Subcutaneous abdominal adipose tissue (tissue), 5 donors: ENCODE data around the gene CORO7.
A peak's percentile ranks its signal among the peaks of the same experiment; 100 is the strongest.

ENCODE experiments used
- H3K27ac ChIP-seq: one replicate; pipeline ENCODE4 v1.7.0; 2013; ENCODE audit warnings: low read depth, mild to moderate bottlenecking, inconsistent platforms, low read length, moderate library complexity
- H3K27me3 ChIP-seq, 5 donors: one replicate each; pipeline ENCODE4 v1.7.0; 2013; ENCODE audit warnings: low read length in 5 of 5, inconsistent platforms in 1 of 5; ENCODE audit not compliant: control insufficient read depth in 5 of 5, insufficient read depth in 4 of 5
- H3K36me3 ChIP-seq, 5 donors: one replicate each; pipeline ENCODE4 v1.7.0; 2013; ENCODE audit warnings: low read length in 5 of 5; ENCODE audit not compliant: control insufficient read depth in 5 of 5, insufficient read depth in 5 of 5
- H3K4me1 ChIP-seq, 5 donors: one replicate each; pipeline ENCODE4 v1.7.0; 2013; ENCODE audit warnings: low read length in 5 of 5, mild to moderate bottlenecking in 3 of 5, moderate library complexity in 1 of 5; ENCODE audit not compliant: control insufficient read depth in 5 of 5, insufficient read depth in 5 of 5
- H3K4me3 ChIP-seq, 5 donors: one replicate each; pipeline ENCODE4 v1.7.0; 2013; ENCODE audit warnings: low read length in 5 of 5, low read depth in 1 of 5
- H3K9ac ChIP-seq, 5 donors: one replicate each; pipeline ENCODE4 v1.7.0; 2013; ENCODE audit warnings: low read length in 5 of 5, mild to moderate bottlenecking in 4 of 5, moderate library complexity in 3 of 5
- H3K9me3 ChIP-seq, 5 donors: one replicate each; pipeline ENCODE4 v1.7.0; 2013; ENCODE audit warnings: low read length in 5 of 5; ENCODE audit not compliant: control insufficient read depth in 5 of 5
- donor health status: healthy.
- donor health status: healthy.
- donor health status: healthy.
- donor health status: healthy.
- donor health status: healthy.

Gene CORO7

DNA sequence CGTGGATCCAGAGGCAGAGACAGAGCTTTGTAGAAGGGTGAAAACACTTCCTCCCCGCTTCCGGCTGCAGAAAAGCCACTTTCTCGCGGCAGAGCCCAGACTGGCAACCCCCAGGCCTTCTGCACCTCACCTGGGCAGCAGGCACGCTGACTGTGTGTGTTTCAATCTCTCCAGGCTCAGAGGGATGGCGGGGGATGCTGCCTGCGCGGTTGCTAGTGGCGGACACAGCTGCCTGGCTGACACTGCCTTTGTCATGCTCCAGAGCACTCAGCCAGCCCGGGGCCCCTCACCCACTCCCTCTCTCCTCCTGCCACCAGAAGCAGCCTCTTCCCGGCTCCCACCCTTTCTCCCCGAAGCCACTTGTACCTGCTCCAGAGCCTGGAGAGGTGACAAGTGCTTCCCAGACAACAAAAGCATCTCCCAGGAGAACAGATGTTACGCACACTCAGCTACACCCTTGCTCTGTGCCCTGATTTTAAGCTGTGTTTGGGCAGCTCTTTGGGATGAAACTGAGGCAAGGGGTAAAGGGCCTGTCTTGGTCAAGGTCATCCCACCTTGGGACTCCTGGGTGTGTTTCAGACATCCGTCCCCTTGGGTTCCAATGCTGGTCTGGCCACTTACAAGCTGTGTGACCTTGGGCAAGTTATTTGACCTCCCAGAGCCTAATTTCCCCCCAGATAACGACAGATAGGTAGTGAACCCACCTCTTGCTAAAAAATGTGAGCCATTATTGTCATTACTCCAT, 109.8 kb downstream of the CORO7 start:
- Histone ChIP-seq H3K9ac (peak overlapping the region in 4 of 5 donors; percentile 21 to 69 (median 52)), H3K27ac (peak overlapping the region; percentile 86), H3K27me3 (no peaks in the 10 kb centered on the region), H3K4me3 (peak overlapping the region; percentile 60 to 85 (median 77)), H3K36me3 (no peaks in the 10 kb centered on the region), H3K9me3 (no peaks in the 10 kb centered on the region), H3K4me1 (peaks cover 3 to 17% (median 12%) of the 10 kb centered on the region in 5 donors)
